SK-N-SH (cell line): ENCODE data around the gene RAP2A. TPM values are rescaled to one million over a fixed set of nuclear protein-coding genes. Genes with fewer than 3 reads are reported as not detected.

Experiments
- CTCF ChIA-PET: fragments of 300-600, 350-600 bp; formaldehyde crosslinking; extraction: SDS; loops from one replicate; lab custom pipeline; 2021; lab: Yijun Ruan, JAX
- POLR2A ChIA-PET: fragments of 350-600 bp; sonication (Branson Sonifier 250); formaldehyde crosslinking; extraction: SDS; loops from one replicate; lab custom pipeline; 2020; ENCODE audit warnings: antibody characterized with exemption, inconsistent platforms; lab: Yijun Ruan, JAX
- DNase-seq: peaks from one replicate; pipeline ENCODE4 v3.0.0; 2012
- H2AFZ ChIP-seq: fragments of 200-600 bp; sonication (generic); 2 replicates; pipeline ENCODE4 v1.8.1; 2016; ENCODE audit warnings: antibody characterized with exemption, mild to moderate bottlenecking, low read depth
- H3F3A ChIP-seq: fragments of 200-600 bp; sonication (generic); replicated peaks from 2 replicates; pipeline ENCODE3; 2016; ENCODE audit warnings: antibody characterized with exemption, mild to moderate bottlenecking; ENCODE audit not compliant: insufficient read depth
- H3K27ac ChIP-seq, 2 experiments: fragments of 200-500 bp in 1 of 2; fragments of 200-600 bp in 1 of 2; sonication (Bioruptor generic) in 1 of 2; sonication (generic), shearing (Covaris generic) in 1 of 2; 2 replicates each; pipeline versions ENCODE4 v1.5.1 to v1.6.1; 2014 to 2016; ENCODE audit warnings: low read depth in 2 of 2, inconsistent platforms in 1 of 2, low read length in 1 of 2, mild to moderate bottlenecking in 1 of 2, mixed read lengths in 1 of 2
- H3K27me3 ChIP-seq: fragments of 200-600 bp; sonication (generic), shearing (Covaris generic); 2 replicates; pipeline ENCODE4 v1.6.1; 2016; ENCODE audit warnings: mixed run types; ENCODE audit not compliant: insufficient read depth
- H3K36me3 ChIP-seq, 2 experiments: fragments of 200-500 bp in 1 of 2; fragments of 200-600 bp in 1 of 2; sonication (Bioruptor generic) in 1 of 2; sonication (generic) in 1 of 2; replicated peaks in 1 of 2; 2 replicates each; pipeline versions ENCODE3 to v1.5.1; 2014 to 2016; ENCODE audit warnings: low read length in 1 of 2, mild to moderate bottlenecking in 1 of 2; ENCODE audit not compliant: insufficient read depth in 2 of 2, control insufficient read depth in 1 of 2
- H3K4me1 ChIP-seq, 2 experiments: fragments of 200-500 bp in 1 of 2; fragments of 200-600 bp in 1 of 2; sonication (Bioruptor generic) in 1 of 2; sonication (generic), shearing (Covaris generic) in 1 of 2; 2 replicates each; pipeline versions ENCODE4 v1.5.1 to v1.6.1; 2014 to 2016; ENCODE audit warnings: low read depth in 1 of 2, low read length in 1 of 2, mixed run types in 1 of 2; ENCODE audit not compliant: insufficient read depth in 2 of 2, control insufficient read depth in 1 of 2
- H3K4me2 ChIP-seq: fragments of 200-600 bp; sonication (generic), shearing (Covaris generic); 2 replicates; pipeline ENCODE4 v1.6.1; 2017; ENCODE audit warnings: mixed run types
- H3K4me3 ChIP-seq, 2 experiments: fragments of 200-500 bp in 1 of 2; fragments of 200-600 bp in 1 of 2; sonication (Bioruptor generic) in 1 of 2; sonication (generic), shearing (Covaris generic) in 1 of 2; 2 replicates each; pipeline versions ENCODE4 v1.5.1 to v1.8.1; 2014 to 2016; ENCODE audit warnings: low read depth in 2 of 2, inconsistent platforms in 1 of 2, low read length in 1 of 2, mild to moderate bottlenecking in 1 of 2, mixed read lengths in 1 of 2, moderate library complexity in 1 of 2
- H3K79me2 ChIP-seq: fragments of 200-600 bp; sonication (generic); 2 replicates; pipeline ENCODE4 v1.8.1; 2017; ENCODE audit warnings: mild to moderate bottlenecking; ENCODE audit not compliant: insufficient read depth
- H3K9ac ChIP-seq: fragments of 200-600 bp; sonication (generic); 2 replicates; pipeline ENCODE4 v1.6.1; 2017; ENCODE audit warnings: mixed run types
- H3K9me2 ChIP-seq: fragments of 200-600 bp; sonication (generic); 2 replicates; pipeline ENCODE4 v1.6.1; 2017; ENCODE audit warnings: mixed run types
- H3K9me3 ChIP-seq: fragments of 200-600 bp; sonication (generic); 2 replicates; pipeline ENCODE4 v1.6.1; 2017; ENCODE audit warnings: mixed run types, mild to moderate bottlenecking, moderate library complexity
- H4K20me1 ChIP-seq: fragments of 200-600 bp; sonication (generic); 2 replicates; pipeline ENCODE4 v1.6.1; 2017; ENCODE audit warnings: mild to moderate bottlenecking, mixed run types; ENCODE audit not compliant: insufficient read depth
- EP300 ChIP-seq, 2 experiments: IDR thresholded peaks; 2 replicates each; pipeline versions ENCODE4 v1.4.0 to v1.6.1; 2012; ENCODE audit warnings: borderline replicate concordance in 1 of 2, low read depth in 1 of 2, low read length in 1 of 2
- EZH2phosphoT487 ChIP-seq: fragments of 200-600 bp; sonication (generic); IDR thresholded peaks from 2 replicates; pipeline ENCODE4 v1.6.1; 2017; ENCODE audit warnings: low read depth, mixed run types, mild to moderate bottlenecking, antibody characterized with exemption, moderate library complexity, borderline replicate concordance
- FOSL2 ChIP-seq: IDR thresholded peaks from 2 replicates; pipeline ENCODE4 v1.4.0; 2012; ENCODE audit warnings: low read depth, mild to moderate bottlenecking, moderate library complexity, borderline replicate concordance
- FOXM1 ChIP-seq: IDR thresholded peaks from 2 replicates; pipeline ENCODE4 v1.4.0; 2012; ENCODE audit warnings: low read depth, mild to moderate bottlenecking
- GATA2 ChIP-seq: sonication (generic); formaldehyde crosslinking; IDR thresholded peaks from 2 replicates; pipeline ENCODE4 v1.5.0; 2020; ENCODE audit warnings: mild to moderate bottlenecking, missing genetic modification reagents
- JUND ChIP-seq: IDR thresholded peaks from 2 replicates; pipeline ENCODE4 v1.4.0; 2012
- MEF2A ChIP-seq: IDR thresholded peaks from 2 replicates; pipeline ENCODE4 v1.4.0; 2012; ENCODE audit warnings: low read depth, borderline replicate concordance
- RCOR1 ChIP-seq: fragments of 150-350 bp; IDR thresholded peaks from 2 replicates; pipeline ENCODE4 v1.6.1; 2017; ENCODE audit warnings: antibody characterized with exemption, low read length
- RXRA ChIP-seq: IDR thresholded peaks from 2 replicates; pipeline ENCODE4 v1.4.0; 2012; ENCODE audit warnings: low read depth, mild to moderate bottlenecking, borderline replicate concordance
- TAF1 ChIP-seq: IDR thresholded peaks from 2 replicates; pipeline ENCODE4 v1.6.1; 2012; ENCODE audit warnings: low read depth, mild to moderate bottlenecking, low read length, moderate library complexity, borderline replicate concordance
- TCF12 ChIP-seq: IDR thresholded peaks from 2 replicates; pipeline ENCODE4 v1.4.0; 2012
- YY1 ChIP-seq: IDR thresholded peaks from 2 replicates; pipeline ENCODE4 v1.4.0; 2012; ENCODE audit warnings: low read depth, mild to moderate bottlenecking
- WGBS: methylation state at CpG from one replicate; pipeline ENCODE4 v1.1.6; 2017; ENCODE audit warnings: low lambda C conversion rate; 5-methylcytosine and 5-hydroxymethylcytosine counted together
- polyA plus RNA-seq, 3 experiments: library from polyadenylated mRNA; depleted of rRNA; stranded (reverse); fragments of >200 nt; gene quantifications; 2 replicates each; pipeline ENCODE4 v1.2.3, GENCODE V29; 2012
- TF ChIP-seq, protein P1 (sequence below): IDR thresholded peaks from 2 replicates; pipeline ENCODE4 v1.6.1; 2012; ENCODE audit warnings: mild to moderate bottlenecking, low read depth, low read length, moderate library complexity
- TF ChIP-seq, protein P2 (sequence below): fragments of 150-350 bp; IDR thresholded peaks from 2 replicates; pipeline ENCODE4 v1.6.1; 2016; ENCODE audit warnings: mild to moderate bottlenecking, low read depth, low read length
- TF ChIP-seq, protein P3 (sequence below): IDR thresholded peaks from 2 replicates; pipeline ENCODE4; 2012
- TF ChIP-seq, protein P4 (sequence below): fragments of 150-350 bp; IDR thresholded peaks from 2 replicates; pipeline ENCODE4 v1.6.1; 2017; ENCODE audit warnings: antibody characterized with exemption, low read length, low read depth, borderline replicate concordance

Gene RAP2A
- polyA plus RNA-seq, 1 of the 3 experiments (the other 2 are of a cell fraction), result 6.5 TPM

DNA sequence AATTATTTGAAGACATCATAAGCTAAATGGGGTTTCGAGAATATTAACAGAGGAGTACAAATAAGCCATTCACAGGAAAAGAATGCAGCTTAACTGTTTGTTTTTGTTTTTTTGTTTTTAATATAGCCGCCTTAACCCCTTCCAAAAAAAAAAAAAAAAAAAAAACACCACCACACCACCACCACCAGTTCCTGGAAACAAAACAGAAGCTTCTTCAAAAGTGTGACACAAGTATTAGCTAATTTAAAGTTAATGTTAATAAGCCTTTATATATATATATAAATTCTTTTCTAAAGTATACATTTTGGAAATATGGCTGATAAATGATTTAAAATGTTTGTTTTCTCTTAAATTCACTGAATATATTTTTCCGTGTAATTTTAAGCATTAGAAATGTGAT lies 1.4 kb downstream of the RAP2A start:
- TF ChIP-seq YY1 (no peak), MEF2A (no peak), TAF1 (no peak), FOXM1 (no peak), TCF12 (no peak), GATA2 (CRISPR knock-in tag) (no peak), FOSL2 (no peak), EP300 (IDR thresholded peaks at IDR 0.05; ENCODE audit: borderline replicate concordance in 1 of 2, low read depth in 1 of 2, low read length in 1 of 2) (no peak), RXRA (no peak), JUND (no peak), RCOR1 (no peak), EZH2phosphoT487 (no peak)
- TF ChIP-seq, protein P1, sequence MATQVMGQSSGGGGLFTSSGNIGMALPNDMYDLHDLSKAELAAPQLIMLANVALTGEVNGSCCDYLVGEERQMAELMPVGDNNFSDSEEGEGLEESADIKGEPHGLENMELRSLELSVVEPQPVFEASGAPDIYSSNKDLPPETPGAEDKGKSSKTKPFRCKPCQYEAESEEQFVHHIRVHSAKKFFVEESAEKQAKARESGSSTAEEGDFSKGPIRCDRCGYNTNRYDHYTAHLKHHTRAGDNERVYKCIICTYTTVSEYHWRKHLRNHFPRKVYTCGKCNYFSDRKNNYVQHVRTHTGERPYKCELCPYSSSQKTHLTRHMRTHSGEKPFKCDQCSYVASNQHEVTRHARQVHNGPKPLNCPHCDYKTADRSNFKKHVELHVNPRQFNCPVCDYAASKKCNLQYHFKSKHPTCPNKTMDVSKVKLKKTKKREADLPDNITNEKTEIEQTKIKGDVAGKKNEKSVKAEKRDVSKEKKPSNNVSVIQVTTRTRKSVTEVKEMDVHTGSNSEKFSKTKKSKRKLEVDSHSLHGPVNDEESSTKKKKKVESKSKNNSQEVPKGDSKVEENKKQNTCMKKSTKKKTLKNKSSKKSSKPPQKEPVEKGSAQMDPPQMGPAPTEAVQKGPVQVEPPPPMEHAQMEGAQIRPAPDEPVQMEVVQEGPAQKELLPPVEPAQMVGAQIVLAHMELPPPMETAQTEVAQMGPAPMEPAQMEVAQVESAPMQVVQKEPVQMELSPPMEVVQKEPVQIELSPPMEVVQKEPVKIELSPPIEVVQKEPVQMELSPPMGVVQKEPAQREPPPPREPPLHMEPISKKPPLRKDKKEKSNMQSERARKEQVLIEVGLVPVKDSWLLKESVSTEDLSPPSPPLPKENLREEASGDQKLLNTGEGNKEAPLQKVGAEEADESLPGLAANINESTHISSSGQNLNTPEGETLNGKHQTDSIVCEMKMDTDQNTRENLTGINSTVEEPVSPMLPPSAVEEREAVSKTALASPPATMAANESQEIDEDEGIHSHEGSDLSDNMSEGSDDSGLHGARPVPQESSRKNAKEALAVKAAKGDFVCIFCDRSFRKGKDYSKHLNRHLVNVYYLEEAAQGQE, result no peak
- TF ChIP-seq, protein P2, sequence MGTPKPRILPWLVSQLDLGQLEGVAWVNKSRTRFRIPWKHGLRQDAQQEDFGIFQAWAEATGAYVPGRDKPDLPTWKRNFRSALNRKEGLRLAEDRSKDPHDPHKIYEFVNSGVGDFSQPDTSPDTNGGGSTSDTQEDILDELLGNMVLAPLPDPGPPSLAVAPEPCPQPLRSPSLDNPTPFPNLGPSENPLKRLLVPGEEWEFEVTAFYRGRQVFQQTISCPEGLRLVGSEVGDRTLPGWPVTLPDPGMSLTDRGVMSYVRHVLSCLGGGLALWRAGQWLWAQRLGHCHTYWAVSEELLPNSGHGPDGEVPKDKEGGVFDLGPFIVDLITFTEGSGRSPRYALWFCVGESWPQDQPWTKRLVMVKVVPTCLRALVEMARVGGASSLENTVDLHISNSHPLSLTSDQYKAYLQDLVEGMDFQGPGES, result no peak
- TF ChIP-seq, protein P3, sequence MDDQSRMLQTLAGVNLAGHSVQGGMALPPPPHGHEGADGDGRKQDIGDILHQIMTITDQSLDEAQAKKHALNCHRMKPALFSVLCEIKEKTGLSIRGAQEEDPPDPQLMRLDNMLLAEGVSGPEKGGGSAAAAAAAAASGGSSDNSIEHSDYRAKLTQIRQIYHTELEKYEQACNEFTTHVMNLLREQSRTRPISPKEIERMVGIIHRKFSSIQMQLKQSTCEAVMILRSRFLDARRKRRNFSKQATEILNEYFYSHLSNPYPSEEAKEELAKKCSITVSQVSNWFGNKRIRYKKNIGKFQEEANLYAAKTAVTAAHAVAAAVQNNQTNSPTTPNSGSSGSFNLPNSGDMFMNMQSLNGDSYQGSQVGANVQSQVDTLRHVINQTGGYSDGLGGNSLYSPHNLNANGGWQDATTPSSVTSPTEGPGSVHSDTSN, result no peak
- TF ChIP-seq, protein P4, sequence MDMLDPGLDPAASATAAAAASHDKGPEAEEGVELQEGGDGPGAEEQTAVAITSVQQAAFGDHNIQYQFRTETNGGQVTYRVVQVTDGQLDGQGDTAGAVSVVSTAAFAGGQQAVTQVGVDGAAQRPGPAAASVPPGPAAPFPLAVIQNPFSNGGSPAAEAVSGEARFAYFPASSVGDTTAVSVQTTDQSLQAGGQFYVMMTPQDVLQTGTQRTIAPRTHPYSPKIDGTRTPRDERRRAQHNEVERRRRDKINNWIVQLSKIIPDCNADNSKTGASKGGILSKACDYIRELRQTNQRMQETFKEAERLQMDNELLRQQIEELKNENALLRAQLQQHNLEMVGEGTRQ, result no peak
- ChIA-PET CTCF (no interaction called here), POLR2A (interaction anchor here (1.2 kb wide), 1 partner anchor 10 kb away, joined by 3 read pairs; no protein-coding TSS in a partner anchor)
- Histone ChIP-seq H3K27me3 (no peaks in the 10 kb centered on the region), H3K9ac (peak overlapping the region; percentile 78), H3K4me2 (peak overlapping the region; percentile 71), H3K27ac (peak overlapping the region in 1 of 2 experiments; percentile 63; a peak in 2 of 4 replicates), H3K79me2 (peaks cover 65% of the 10 kb centered on the region), H3K4me1 (peaks cover 19% of the 10 kb centered on the region in 2 experiments; a peak in 3 of 4 replicates), H3K4me3 (peak overlapping the region; percentile 77 to 88), H3K36me3 (peaks cover 15 to 18% of the 10 kb centered on the region in 2 experiments), H3K9me3 (no peaks in the 10 kb centered on the region), H2AFZ (0 out of 2 replicates have a peak overlapping the region, but pooled peaks have one; percentile 15), H4K20me1 (peaks cover 13% of the 10 kb centered on the region; the same call in 1 of the 2 replicates), H3F3A (peaks cover 3% of the 10 kb centered on the region), H3K9me2 (no peaks in the 10 kb centered on the region)
- no peak for DNase-seq
- 11% methylated on average over 3 of the region's 3 CpGs for WGBS
